Measurements from ENCODE around the gene ALOX12B.
"Not testable (repeated sequence)": the region's sequence is repeated elsewhere in the genome, so short reads cannot be mapped to it uniquely, and the experiment has no call there.

ALOX12B gene

GRCh38 chr17:8048236-8048635, 39.3 kb downstream of the ALOX12B start:
- in situ Hi-C loops (cut with HindIII; ENCODE audit: low sequenced_read_pairs), result no loop called here

- in situ Hi-C loops (cut with HindIII; ENCODE audit: low sequenced_read_pairs), result no loop called here
Measured at GRCh38 chr17:8047769-8048110, 39.8 kb downstream of the ALOX12B start.

DNA sequence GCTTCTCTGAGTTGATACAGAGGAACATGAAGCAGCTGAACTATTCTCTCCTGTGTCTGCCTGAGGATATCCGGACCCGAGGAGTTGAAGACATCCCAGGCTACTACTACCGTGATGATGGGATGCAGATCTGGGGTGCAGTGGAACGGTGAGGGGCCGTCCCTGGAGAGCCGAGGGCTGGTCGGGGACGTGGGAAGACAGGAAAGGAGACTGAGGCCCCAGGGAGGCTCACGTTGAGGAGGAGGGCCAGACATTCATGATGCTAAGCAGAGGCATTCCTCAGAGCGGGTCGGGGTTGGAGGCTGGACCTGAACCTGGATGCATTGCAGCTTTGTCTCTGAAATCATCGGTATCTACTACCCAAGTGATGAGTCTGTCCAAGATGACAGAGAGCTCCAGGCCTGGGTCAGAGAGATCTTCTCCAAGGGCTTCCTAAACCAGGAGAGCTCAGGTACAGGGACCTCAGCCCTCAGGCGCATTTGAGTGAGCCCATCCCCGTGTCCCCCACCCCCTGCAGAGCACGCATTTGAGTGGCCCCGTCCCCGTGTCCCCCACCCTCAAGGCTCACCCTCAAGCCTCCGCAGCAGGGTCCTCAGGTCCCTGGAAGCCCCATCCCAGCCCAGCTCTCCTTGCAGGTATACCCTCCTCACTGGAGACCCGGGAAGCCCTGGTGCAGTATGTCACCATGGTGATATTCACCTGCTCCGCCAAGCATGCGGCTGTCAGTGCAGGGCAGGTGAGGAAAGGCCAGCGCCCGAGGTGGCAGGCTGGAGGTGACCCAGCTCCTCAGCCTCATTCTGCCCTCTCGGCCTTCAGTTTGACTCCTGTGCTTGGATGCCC, 40.4 kb downstream of the ALOX12B start:
- in situ Hi-C loops (cut with HindIII; ENCODE audit: low sequenced_read_pairs), result no loop called here

DNA sequence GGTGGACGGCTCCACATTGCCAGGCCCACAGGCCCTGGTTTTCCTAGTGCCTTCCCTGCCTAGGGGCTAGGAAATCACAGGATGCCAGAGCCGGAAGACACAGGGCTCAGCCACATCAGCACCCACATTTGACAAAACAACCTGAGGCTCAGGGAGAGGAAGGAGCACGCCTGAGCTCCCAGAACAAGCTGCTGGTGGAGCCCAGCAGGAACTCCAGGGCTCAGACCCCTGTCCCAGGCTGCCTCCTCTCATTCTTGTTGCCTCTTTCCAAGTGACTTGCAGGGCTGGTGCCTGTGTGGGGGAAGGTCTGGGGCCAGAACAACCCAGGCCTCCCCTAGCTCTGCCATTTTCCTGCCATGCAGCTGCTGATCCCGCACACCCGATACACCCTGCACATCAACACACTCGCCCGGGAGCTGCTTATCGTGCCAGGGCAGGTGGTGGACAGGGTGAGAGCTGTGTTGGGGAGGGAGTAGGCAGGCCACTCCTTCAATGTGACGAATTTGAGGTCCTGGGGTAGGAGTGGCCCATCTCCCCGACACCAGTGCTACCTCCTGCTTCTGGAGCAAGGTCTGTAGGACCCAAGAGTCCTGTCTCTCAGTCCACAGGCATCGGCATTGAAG, 41.1 kb downstream of the ALOX12B start:
- in situ Hi-C loops (cut with HindIII; ENCODE audit: low sequenced_read_pairs), result no loop called here

DNA sequence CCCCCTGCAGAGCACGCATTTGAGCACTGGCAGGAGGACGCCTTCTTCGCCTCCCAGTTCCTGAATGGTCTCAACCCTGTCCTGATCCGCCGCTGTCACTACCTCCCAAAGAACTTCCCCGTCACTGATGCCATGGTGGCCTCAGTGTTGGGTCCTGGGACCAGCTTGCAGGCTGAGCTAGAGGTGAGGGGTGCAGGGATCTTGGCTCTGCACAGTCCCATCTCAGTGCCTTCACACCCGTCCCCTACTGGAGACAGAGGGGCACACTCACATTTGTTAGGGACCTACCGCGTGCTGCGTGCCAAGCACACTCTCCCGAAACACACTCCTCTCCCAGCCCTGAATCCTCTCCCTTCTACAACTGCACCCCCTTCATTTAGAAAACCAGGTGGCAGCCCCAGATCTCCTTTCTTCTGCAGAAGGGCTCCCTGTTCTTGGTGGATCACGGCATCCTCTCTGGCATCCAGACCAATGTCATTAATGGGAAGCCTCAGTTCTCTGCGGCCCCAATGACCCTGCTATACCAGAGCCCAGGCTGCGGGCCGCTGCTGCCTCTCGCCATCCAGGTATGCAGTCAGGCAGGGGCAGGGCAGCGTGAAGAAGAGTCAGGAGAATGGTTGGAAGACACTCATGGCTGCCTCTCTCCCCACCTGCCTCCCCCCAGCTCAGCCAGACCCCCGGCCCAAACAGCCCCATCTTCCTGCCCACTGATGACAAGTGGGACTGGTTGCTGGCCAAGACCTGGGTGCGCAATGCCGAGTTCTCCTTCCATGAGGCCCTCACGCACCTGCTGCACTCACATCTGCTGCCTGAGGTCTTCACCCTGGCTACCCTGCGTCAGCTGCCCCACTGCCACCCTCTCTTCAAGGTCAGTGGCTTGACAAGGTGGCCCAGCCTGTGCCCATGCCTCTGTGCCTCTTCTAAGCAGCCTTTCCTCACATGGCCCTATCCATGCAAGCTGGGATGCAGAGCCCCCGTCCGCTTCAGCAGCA, 42.4 kb downstream of the ALOX12B start:
- in situ Hi-C loops (cut with HindIII; ENCODE audit: low sequenced_read_pairs), result no loop called here

- in situ Hi-C loops (cut with HindIII; ENCODE audit: low sequenced_read_pairs), result no loop called here
Measured at GRCh38 chr17:8041979-8042378, 45.5 kb downstream of the ALOX12B start.

- in situ Hi-C loops (cut with HindIII; ENCODE audit: low sequenced_read_pairs), result no loop called here
Measured at GRCh38 chr17:8041249-8041928, 46.1 kb downstream of the ALOX12B start.

DNA sequence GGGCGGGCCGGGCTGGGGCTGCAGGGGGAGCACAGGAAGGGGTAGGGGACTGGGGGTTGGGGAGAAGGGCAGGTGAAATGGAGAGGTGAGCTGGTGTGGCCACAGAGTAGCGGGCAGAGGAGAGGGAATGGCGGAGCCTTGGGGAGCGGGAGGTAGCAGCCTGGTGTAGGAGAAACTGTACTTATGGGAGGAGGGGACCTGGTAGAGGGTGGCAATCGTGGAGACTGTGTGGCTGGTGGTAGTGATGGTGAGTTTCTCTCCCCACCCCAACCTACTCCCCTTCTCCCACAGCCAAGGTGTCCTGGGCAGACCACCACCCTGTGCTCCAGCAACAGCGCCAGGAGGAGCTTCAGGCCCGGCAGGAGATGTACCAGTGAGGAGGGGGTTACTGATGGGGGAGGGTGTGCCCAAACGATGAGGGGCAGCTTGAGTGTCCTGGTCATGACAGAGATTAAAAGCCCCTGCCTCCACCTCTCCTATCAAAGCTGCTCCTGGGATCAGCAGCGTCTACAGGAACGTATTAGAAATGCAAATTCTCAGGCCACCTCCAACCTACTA, 47.8 kb downstream of the ALOX12B start:
- in situ Hi-C loops (cut with HindIII; ENCODE audit: low sequenced_read_pairs), result no loop called here

DNA sequence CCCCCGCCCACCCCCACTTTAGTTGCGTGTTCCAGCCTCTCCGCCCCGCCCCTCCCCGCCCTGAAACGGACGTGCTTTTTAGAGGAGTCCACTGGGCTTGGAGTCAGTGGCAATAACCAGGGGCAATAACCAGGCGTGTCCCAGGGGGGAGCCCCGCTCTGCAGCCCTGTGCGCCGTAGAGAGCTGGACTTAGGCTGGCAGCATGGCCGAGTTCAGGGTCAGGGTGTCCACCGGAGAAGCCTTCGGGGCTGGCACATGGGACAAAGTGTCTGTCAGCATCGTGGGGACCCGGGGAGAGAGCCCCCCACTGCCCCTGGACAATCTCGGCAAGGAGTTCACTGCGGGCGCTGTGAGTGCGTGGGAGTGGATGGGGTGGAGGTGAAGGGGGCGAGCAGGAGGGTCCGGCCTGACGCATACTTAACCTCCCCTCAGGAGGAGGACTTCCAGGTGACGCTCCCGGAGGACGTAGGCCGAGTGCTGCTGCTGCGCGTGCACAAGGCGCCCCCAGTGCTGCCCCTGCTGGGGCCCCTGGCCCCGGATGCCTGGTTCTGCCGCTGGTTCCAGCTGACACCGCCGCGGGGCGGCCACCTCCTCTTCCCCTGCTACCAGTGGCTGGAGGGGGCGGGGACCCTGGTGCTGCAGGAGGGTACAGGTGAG, 48.4 kb downstream of the ALOX12B start, which contains the start of gene ALOX15B:
Gene ALOX15B (plus strand): TSS at position 106 of the 657 bp plus-strand sequence. CDS start 97 bp downstream, at position 203.
- in situ Hi-C loops (cut with HindIII; ENCODE audit: low sequenced_read_pairs), result no loop called here

DNA sequence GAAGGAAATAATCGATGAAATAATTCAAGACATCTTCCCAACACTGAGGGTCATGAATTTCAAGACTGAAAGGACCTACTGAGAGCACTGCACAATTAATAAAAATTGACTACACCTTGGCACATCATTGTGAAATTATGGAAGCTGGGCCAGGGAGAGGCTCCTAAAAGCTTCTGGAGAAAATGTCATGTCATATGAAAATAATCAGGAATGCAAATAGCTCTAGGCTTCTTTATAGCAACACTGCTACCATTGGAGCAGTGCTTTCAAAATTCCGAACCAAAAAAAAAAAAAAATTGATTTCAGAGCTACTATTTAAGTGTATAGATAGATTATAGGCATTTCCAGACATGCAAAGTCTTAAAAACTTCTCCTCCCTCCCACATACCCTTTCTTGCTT, 55.1 kb downstream of the ALOX12B start:
- in situ Hi-C loops (cut with HindIII; ENCODE audit: low sequenced_read_pairs), result no loop called here

DNA sequence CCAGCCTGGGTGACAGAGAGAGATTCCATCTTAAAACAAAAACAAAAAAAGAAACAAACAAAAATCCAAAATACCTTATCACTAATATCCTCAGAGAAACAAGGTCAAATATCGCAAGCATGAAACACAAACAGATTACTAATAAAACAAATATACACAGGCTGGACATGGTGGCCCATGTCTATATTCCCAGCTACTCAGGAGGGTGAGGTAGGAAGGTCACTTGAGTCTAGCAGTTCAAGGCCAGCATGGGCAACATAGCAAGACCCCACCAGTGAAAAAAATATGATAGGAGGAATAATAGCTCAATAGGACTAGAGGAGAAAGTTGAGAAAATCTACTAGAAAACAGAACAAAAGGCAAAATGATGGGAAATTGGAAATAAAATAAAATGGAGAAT, 55.6 kb downstream of the ALOX12B start:
- in situ Hi-C loops (cut with HindIII; ENCODE audit: low sequenced_read_pairs), result no loop called here

DNA sequence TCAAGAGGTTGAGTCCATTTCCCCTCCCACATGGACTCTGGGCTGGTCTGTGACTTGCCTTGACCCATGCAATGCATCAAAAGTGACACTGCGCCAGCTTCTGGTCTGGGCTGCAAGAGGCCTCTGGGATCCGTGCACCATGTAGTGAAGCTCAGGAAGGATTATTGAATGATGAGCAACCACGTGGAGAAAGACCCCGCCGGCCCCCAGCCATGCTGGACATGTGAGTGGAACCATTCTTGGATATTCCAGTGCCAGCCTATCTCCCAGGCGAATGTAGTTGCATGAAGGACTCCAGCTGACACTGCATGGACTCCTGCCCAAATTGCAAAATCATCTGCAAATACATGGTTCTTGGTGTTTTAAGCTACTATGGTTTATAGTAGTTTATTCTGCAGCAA, 56.3 kb downstream of the ALOX12B start:
- in situ Hi-C loops (cut with HindIII; ENCODE audit: low sequenced_read_pairs), result no loop called here

DNA sequence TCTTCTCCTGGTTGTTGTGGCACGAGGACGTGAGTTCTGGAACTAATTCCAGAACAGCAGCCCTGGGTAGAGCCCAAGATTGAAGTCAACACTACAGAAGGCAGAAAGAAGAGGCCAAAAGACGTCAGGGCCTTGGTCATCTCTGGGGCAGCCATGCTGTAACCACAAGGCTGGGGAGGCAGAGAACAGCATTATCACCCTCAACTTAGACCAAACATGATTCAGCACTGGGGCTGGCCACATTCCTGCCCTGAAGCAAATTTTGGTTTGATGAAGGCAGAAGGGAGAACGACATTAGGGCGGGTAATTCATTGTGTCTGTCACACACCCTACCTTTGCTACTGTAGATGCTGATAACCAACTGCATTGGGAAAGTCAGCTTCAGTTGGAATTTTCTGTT, 58.4 kb downstream of the ALOX12B start:
- in situ Hi-C loops (cut with HindIII; ENCODE audit: low sequenced_read_pairs), result no loop called here

GRCh38 chr17:8025176-8025911, 62.2 kb downstream of the ALOX12B start:
- in situ Hi-C loops (cut with HindIII; ENCODE audit: low sequenced_read_pairs), result no loop called here

GRCh38 chr17:8024161-8024560, 63.4 kb downstream of the ALOX12B start:
- in situ Hi-C loops (cut with HindIII; ENCODE audit: low sequenced_read_pairs), result not testable (repeated sequence)
